ENCODE measurements around the gene LYST. TPM values are rescaled to one million over a fixed set of nuclear protein-coding genes. Genes with fewer than 3 reads are reported as not detected.

Gene LYST
- polyA plus RNA-seq, 1 donor from 2014 or later: 23.4 TPM

DNA sequence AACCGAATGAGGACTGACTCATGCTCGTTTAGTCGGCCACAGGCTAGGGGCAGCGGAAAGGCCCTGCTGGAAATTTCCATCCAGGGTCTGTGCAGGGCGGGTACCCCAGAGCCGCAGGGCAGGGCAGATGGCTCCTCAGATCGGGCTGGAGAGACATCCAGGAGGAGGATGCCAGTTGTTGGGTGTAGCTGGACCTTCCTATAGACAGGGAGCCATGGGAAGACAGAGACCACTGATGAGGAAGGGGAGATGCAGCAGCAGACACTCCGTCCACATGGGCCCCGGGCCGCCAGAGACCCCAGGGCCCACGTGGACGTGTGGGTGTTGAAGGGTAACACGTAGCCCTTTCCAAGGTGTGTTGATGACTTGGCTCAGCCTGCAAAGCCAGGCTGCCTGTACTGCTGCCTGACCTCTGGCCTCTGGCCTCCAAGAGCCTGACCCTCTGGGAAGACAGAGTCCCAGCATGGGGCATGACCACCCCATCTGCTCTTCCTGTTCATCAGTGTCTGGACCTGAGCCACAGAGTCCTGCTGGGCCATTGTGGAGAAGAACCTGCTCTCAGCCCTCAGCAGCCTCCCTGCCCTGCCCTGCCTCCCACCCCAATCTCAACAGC, 221.9 kb downstream of the LYST start:
- no peaks in the 10 kb centered on the region for H3F3A ChIP-seq (ENCODE audit: insufficient read depth, low read length, poor library complexity, severe bottlenecking)
- no peaks in the 10 kb centered on the region for H4K20me1 ChIP-seq (ENCODE audit: insufficient read depth)
- H3K79me2 ChIP-seq (replicated peaks; ENCODE audit: insufficient read depth, low read length): peaks cover 70% of the 10 kb centered on the region
- no peaks in the 10 kb centered on the region for H3K27me3 ChIP-seq (ENCODE audit: insufficient read depth, low read depth, low read length)
- no peaks in the 10 kb centered on the region for H3K36me3 ChIP-seq (ENCODE audit: insufficient read depth, low read length)
- no peak overlapping the region for H3K4me2 ChIP-seq (ENCODE audit: low read length)
- no peak overlapping the region for H3K4me3 ChIP-seq (ENCODE audit: low read length)
- H3K9me3 ChIP-seq (ENCODE audit: low read length): no peaks in the 10 kb centered on the region
- no peak overlapping the region for H3K9ac ChIP-seq (ENCODE audit: low read length)
- H3K9me2 ChIP-seq (ENCODE audit: insufficient read depth, low read length): no peaks in the 10 kb centered on the region
- TF ChIP-seq EP300 (conservative IDR thresholded peaks at IDR 0.05; ENCODE audit: poor library complexity, severe bottlenecking) (no peak), TAF1 (IDR thresholded peaks at IDR 0.05; ENCODE audit: low read depth) (no peak), SMC3 (conservative IDR thresholded peaks at IDR 0.05; ENCODE audit: poor library complexity) (no peak), EZH2 (IDR thresholded peaks at IDR 0.05; ENCODE audit: borderline replicate concordance, insufficient read depth, low read length, poor library complexity, severe bottlenecking) (no peak), RAD21 (conservative IDR thresholded peaks at IDR 0.05) (no peak), MXI1 (conservative IDR thresholded peaks at IDR 0.05; ENCODE audit: poor library complexity, severe bottlenecking) (no peak), POLR2AphosphoS5 (IDR thresholded peaks at IDR 0.05) (no peak)
- TF ChIP-seq, protein P1, sequence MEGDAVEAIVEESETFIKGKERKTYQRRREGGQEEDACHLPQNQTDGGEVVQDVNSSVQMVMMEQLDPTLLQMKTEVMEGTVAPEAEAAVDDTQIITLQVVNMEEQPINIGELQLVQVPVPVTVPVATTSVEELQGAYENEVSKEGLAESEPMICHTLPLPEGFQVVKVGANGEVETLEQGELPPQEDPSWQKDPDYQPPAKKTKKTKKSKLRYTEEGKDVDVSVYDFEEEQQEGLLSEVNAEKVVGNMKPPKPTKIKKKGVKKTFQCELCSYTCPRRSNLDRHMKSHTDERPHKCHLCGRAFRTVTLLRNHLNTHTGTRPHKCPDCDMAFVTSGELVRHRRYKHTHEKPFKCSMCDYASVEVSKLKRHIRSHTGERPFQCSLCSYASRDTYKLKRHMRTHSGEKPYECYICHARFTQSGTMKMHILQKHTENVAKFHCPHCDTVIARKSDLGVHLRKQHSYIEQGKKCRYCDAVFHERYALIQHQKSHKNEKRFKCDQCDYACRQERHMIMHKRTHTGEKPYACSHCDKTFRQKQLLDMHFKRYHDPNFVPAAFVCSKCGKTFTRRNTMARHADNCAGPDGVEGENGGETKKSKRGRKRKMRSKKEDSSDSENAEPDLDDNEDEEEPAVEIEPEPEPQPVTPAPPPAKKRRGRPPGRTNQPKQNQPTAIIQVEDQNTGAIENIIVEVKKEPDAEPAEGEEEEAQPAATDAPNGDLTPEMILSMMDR (IDR thresholded peaks at IDR 0.05; ENCODE audit: poor library complexity, severe bottlenecking): no peak
- TF ChIP-seq, protein P2, sequence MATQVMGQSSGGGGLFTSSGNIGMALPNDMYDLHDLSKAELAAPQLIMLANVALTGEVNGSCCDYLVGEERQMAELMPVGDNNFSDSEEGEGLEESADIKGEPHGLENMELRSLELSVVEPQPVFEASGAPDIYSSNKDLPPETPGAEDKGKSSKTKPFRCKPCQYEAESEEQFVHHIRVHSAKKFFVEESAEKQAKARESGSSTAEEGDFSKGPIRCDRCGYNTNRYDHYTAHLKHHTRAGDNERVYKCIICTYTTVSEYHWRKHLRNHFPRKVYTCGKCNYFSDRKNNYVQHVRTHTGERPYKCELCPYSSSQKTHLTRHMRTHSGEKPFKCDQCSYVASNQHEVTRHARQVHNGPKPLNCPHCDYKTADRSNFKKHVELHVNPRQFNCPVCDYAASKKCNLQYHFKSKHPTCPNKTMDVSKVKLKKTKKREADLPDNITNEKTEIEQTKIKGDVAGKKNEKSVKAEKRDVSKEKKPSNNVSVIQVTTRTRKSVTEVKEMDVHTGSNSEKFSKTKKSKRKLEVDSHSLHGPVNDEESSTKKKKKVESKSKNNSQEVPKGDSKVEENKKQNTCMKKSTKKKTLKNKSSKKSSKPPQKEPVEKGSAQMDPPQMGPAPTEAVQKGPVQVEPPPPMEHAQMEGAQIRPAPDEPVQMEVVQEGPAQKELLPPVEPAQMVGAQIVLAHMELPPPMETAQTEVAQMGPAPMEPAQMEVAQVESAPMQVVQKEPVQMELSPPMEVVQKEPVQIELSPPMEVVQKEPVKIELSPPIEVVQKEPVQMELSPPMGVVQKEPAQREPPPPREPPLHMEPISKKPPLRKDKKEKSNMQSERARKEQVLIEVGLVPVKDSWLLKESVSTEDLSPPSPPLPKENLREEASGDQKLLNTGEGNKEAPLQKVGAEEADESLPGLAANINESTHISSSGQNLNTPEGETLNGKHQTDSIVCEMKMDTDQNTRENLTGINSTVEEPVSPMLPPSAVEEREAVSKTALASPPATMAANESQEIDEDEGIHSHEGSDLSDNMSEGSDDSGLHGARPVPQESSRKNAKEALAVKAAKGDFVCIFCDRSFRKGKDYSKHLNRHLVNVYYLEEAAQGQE (IDR thresholded peaks at IDR 0.05; ENCODE audit: borderline replicate concordance): no peak
- no peak overlapping the region for H3K27ac ChIP-seq (ENCODE audit: low read length)
- no peak overlapping the region for H2AFZ ChIP-seq (ENCODE audit: low read depth, low read length)

DNA sequence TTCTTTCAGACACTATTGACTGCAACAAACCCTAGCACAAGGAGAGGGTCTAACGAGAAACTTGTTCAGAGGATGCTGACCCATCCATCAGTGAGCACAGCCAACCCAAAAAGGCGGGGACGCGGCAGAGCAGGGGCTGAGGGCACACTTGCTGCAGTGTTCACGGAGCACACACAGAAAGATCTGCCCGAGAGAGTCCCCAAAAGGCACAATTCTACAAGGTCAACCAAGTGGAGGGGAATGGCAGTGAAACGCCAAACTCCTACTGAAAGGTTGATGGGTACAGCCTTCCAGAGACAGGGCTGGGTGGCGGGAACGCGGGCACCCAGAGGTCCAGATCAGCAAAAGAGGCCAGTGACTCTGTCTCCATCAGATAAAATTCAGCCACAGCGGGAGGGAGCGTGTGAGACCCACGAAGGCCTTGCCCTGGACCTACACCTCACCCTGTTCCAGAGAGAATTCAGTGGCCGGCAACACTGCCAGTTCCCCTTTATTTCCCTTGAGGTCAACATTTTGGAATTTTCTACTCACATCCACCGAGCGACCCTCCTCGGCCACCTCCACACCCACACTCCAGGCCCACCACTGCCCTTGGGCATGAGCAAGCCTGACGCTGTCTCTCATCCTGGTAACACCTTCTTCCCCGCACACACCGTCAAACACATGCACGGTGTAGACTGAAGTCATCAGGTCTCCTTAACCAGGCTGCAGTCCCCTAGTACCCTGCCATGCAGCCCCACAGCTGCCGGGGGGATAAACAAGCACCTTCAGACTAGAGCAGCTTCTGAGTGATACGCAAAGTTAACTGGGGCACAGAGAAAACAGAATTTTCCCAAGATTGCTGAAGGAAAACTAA, 222.6 kb downstream of the LYST start:
- Histone ChIP-seq H3K27me3 (ENCODE audit: insufficient read depth, low read depth, low read length) (no peaks in the 10 kb centered on the region), H3F3A (ENCODE audit: insufficient read depth, low read length, poor library complexity, severe bottlenecking) (no peaks in the 10 kb centered on the region), H4K20me1 (ENCODE audit: insufficient read depth) (no peaks in the 10 kb centered on the region), H3K79me2 (replicated peaks; ENCODE audit: insufficient read depth, low read length) (peaks cover 68% of the 10 kb centered on the region), H3K36me3 (ENCODE audit: insufficient read depth, low read length) (no peaks in the 10 kb centered on the region), H3K9me2 (ENCODE audit: insufficient read depth, low read length) (no peaks in the 10 kb centered on the region), H3K9me3 (ENCODE audit: low read length) (no peaks in the 10 kb centered on the region), H3K4me3 (ENCODE audit: low read length) (no peak overlapping the region), H3K27ac (ENCODE audit: low read length) (no peak overlapping the region), H3K4me2 (ENCODE audit: low read length) (no peak overlapping the region), H2AFZ (ENCODE audit: low read depth, low read length) (no peak overlapping the region), H3K9ac (ENCODE audit: low read length) (no peak overlapping the region)
- TF ChIP-seq EP300 (conservative IDR thresholded peaks at IDR 0.05; ENCODE audit: poor library complexity, severe bottlenecking): no peak
- TF ChIP-seq TAF1 (IDR thresholded peaks at IDR 0.05; ENCODE audit: low read depth): no peak
- TF ChIP-seq POLR2AphosphoS5 (IDR thresholded peaks at IDR 0.05): no peak
- TF ChIP-seq, protein P2 (IDR thresholded peaks at IDR 0.05; ENCODE audit: borderline replicate concordance): no peak
- no peak for TF ChIP-seq MXI1 (conservative IDR thresholded peaks at IDR 0.05; ENCODE audit: poor library complexity, severe bottlenecking)
- TF ChIP-seq EZH2 (IDR thresholded peaks at IDR 0.05; ENCODE audit: borderline replicate concordance, insufficient read depth, low read length, poor library complexity, severe bottlenecking): no peak
- TF ChIP-seq RAD21 (conservative IDR thresholded peaks at IDR 0.05): no peak
- no peak for TF ChIP-seq SMC3 (conservative IDR thresholded peaks at IDR 0.05; ENCODE audit: poor library complexity)
- TF ChIP-seq, protein P1 (IDR thresholded peaks at IDR 0.05; ENCODE audit: poor library complexity, severe bottlenecking): no peak

All from neural cell (in vitro differentiated cells).